H1 (cell line): ENCODE data around the gene CRABP2. TPM values are rescaled to one million over a fixed set of nuclear protein-coding genes. Genes with fewer than 3 reads are reported as not detected.

ENCODE experiments used
- CTCF ChIA-PET: fragments of 300-600 bp; sonication (Branson Sonifier 250); formaldehyde crosslinking; loops from one replicate; lab custom pipeline; 2021; ENCODE audit not compliant: partially characterized antibody; lab: Charles Lee
- POLR2A ChIA-PET: fragments of 300-600 bp; sonication (Branson Sonifier 250); formaldehyde crosslinking; loops from one replicate; lab custom pipeline; 2021; ENCODE audit warnings: inconsistent platforms; ENCODE audit not compliant: partially characterized antibody; lab: Charles Lee
- DNase-seq, 2 experiments: peaks; one replicate each; pipeline versions ENCODE4 v3.0.0 to v3.0.0-alpha.2; 2010 to 2022; ENCODE audit warnings: low spot score in 2 of 2, low read depth in 1 of 2, mixed read lengths in 1 of 2
- FAIRE-seq: peaks from 2 replicates; lab custom pipeline; 2011; peaks lifted over from hg19 to GRCh38; lab: Jason Lieb, UNC
- H2AFZ ChIP-seq: 2 replicates; pipeline ENCODE4 v1.8.1; 2012; ENCODE audit warnings: low read length, inconsistent platforms
- H2AK5ac ChIP-seq: 2 replicates; pipeline ENCODE4 v1.6.1; 2013; ENCODE audit warnings: low read depth, low read length
- H2BK120ac ChIP-seq: replicated peaks from 2 replicates; pipeline ENCODE3; 2013; ENCODE audit warnings: low read depth, low read length, inconsistent platforms
- H2BK12ac ChIP-seq: 2 replicates; pipeline ENCODE4 v1.6.1; 2013; ENCODE audit warnings: low read depth, low read length
- H2BK15ac ChIP-seq: 2 replicates; pipeline ENCODE4 v1.6.1; 2013; ENCODE audit warnings: low read length
- H2BK20ac ChIP-seq: 2 replicates; pipeline ENCODE4 v1.6.1; 2013; ENCODE audit warnings: low read length
- H2BK5ac ChIP-seq: 2 replicates; pipeline ENCODE4 v1.6.1; 2013; ENCODE audit warnings: low read depth, low read length
- H3K14ac ChIP-seq: 2 replicates; pipeline ENCODE4 v1.6.1; 2013; ENCODE audit warnings: inconsistent platforms; ENCODE audit not compliant: insufficient read length
- H3K18ac ChIP-seq: 2 replicates; pipeline ENCODE4 v1.6.1; 2013; ENCODE audit warnings: low read length; ENCODE audit errors: extremely low read depth
- H3K23ac ChIP-seq: 2 replicates; pipeline ENCODE4 v1.6.1; 2013; ENCODE audit warnings: inconsistent platforms; ENCODE audit not compliant: insufficient read length
- H3K23me2 ChIP-seq: 2 replicates; pipeline ENCODE4 v1.6.1; 2013; ENCODE audit warnings: low read depth, low read length
- H3K27ac ChIP-seq: 2 replicates; pipeline ENCODE4 v1.6.1; 2011; ENCODE audit warnings: low read depth, low read length, inconsistent platforms
- H3K27me3 ChIP-seq, 4 experiments: replicated peaks in 1 of 4; 1 replicate in 1 of 4; 2 replicates in 3 of 4; pipeline versions ENCODE4 v1.6.1 to v1.8.1; 2011 to 2013; ENCODE audit warnings: low read length in 3 of 4, mild to moderate bottlenecking in 3 of 4, inconsistent platforms in 2 of 4, mixed read lengths in 2 of 4, moderate library complexity in 1 of 4; ENCODE audit not compliant: control insufficient read depth in 3 of 4, insufficient read depth in 3 of 4; ENCODE audit errors: extremely low read depth in 1 of 4
- H3K36me3 ChIP-seq, 4 experiments: 2 replicates each; pipeline versions ENCODE4 v1.6.1 to v1.8.1; 2011 to 2013; ENCODE audit warnings: mild to moderate bottlenecking in 4 of 4, low read length in 3 of 4, moderate library complexity in 2 of 4, control low read depth in 1 of 4, inconsistent platforms in 1 of 4; ENCODE audit not compliant: insufficient read depth in 4 of 4, control insufficient read depth in 2 of 4
- H3K4ac ChIP-seq: replicated peaks from 2 replicates; pipeline ENCODE3; 2013; ENCODE audit warnings: low read length, low read depth, mixed read lengths, inconsistent platforms; ENCODE audit not compliant: insufficient read length
- H3K4me1 ChIP-seq, 4 experiments: replicated peaks in 1 of 4; 1 replicate in 1 of 4; 2 replicates in 3 of 4; pipeline versions ENCODE4 v1.6.1 to v1.8.1; 2011 to 2013; ENCODE audit warnings: low read length in 3 of 4, inconsistent platforms in 2 of 4, mixed read lengths in 1 of 4; ENCODE audit not compliant: insufficient read depth in 4 of 4, control insufficient read depth in 3 of 4
- H3K4me2 ChIP-seq, 2 experiments: 2 replicates each; pipeline versions ENCODE4 v1.6.1 to v1.8.1; 2011 to 2013; ENCODE audit warnings: low read depth in 2 of 2, low read length in 2 of 2, control low read depth in 1 of 2, inconsistent platforms in 1 of 2, mild to moderate bottlenecking in 1 of 2; ENCODE audit not compliant: insufficient read depth in 1 of 2
- H3K4me3 ChIP-seq, 4 experiments: fragments of 200-600, 300-600 bp in 1 of 4; sonication (generic), shearing (Covaris generic), sonication (Bioruptor Twin) in 1 of 4; 2 replicates each; pipeline versions ENCODE4 v1.5.1 to v1.8.1; 2011 to 2016; ENCODE audit warnings: low read length in 4 of 4, low read depth in 3 of 4, control low read depth in 2 of 4, inconsistent platforms in 2 of 4, mild to moderate bottlenecking in 2 of 4, mixed read lengths in 1 of 4, moderate library complexity in 1 of 4; ENCODE audit not compliant: insufficient read depth in 2 of 4; ENCODE audit errors: extremely low read depth in 1 of 4
- H3K56ac ChIP-seq: replicated peaks from 2 replicates; pipeline ENCODE3; 2013; ENCODE audit warnings: low read depth, mild to moderate bottlenecking, mixed read lengths, low read length, inconsistent platforms; ENCODE audit not compliant: insufficient read length
- H3K79me1 ChIP-seq: 2 replicates; pipeline ENCODE4 v1.6.1; 2013; ENCODE audit warnings: low read depth, low read length, control low read depth
- H3K79me2 ChIP-seq, 2 experiments: 2 replicates each; pipeline versions ENCODE4 v1.6.1 to v1.8.1; 2012 to 2013; ENCODE audit warnings: low read length in 2 of 2, mild to moderate bottlenecking in 2 of 2, inconsistent platforms in 1 of 2; ENCODE audit not compliant: insufficient read depth in 2 of 2, control insufficient read depth in 1 of 2
- H3K9ac ChIP-seq, 4 experiments: replicated peaks in 1 of 4; 1 replicate in 1 of 4; 2 replicates in 3 of 4; pipeline versions ENCODE4 v1.6.1 to v1.8.1; 2011 to 2013; ENCODE audit warnings: low read depth in 3 of 4, low read length in 3 of 4, control low read depth in 2 of 4, mild to moderate bottlenecking in 2 of 4, moderate library complexity in 2 of 4, inconsistent platforms in 1 of 4; ENCODE audit errors: extremely low read depth in 1 of 4
- H3K9me3 ChIP-seq, 2 experiments: 2 replicates each; pipeline versions ENCODE4 v1.6.1 to v1.8.1; 2012 to 2013; ENCODE audit warnings: mild to moderate bottlenecking in 2 of 2, moderate library complexity in 2 of 2, control low read depth in 1 of 2, inconsistent platforms in 1 of 2, low read depth in 1 of 2, low read length in 1 of 2, mixed read lengths in 1 of 2; ENCODE audit not compliant: insufficient read depth in 2 of 2
- H4K20me1 ChIP-seq, 2 experiments: replicated peaks in 1 of 2; 2 replicates each; pipeline versions ENCODE3 to v1.8.1; 2011 to 2013; ENCODE audit warnings: inconsistent platforms in 2 of 2, low read length in 2 of 2, mild to moderate bottlenecking in 1 of 2; ENCODE audit not compliant: insufficient read depth in 2 of 2, control insufficient read depth in 1 of 2
- H4K5ac ChIP-seq: 2 replicates; pipeline ENCODE4 v1.6.1; 2013; ENCODE audit warnings: low read length, low read depth, mixed read lengths, inconsistent platforms; ENCODE audit not compliant: insufficient read length
- H4K8ac ChIP-seq: 2 replicates; pipeline ENCODE4 v1.8.0; 2013; ENCODE audit warnings: mild to moderate bottlenecking, moderate library complexity, low read length, inconsistent platforms; ENCODE audit not compliant: insufficient read depth; ENCODE audit errors: extremely low read depth
- H4K91ac ChIP-seq: replicated peaks from 2 replicates; pipeline ENCODE3; 2013; ENCODE audit warnings: low read length, mixed read lengths, inconsistent platforms; ENCODE audit not compliant: insufficient read length
- CBX8 ChIP-seq: fragments of 300-800, 300-1000 bp; sonication (generic); IDR thresholded peaks from 2 replicates; pipeline ENCODE4 v1.7.1; 2016; ENCODE audit warnings: low read depth, low read length, borderline replicate concordance
- CREB1 ChIP-seq: IDR thresholded peaks from 2 replicates; pipeline ENCODE4 v1.6.1; 2012; ENCODE audit warnings: inconsistent platforms
- FOSL1 ChIP-seq: IDR thresholded peaks from 2 replicates; pipeline ENCODE4 v1.6.1; 2011; ENCODE audit warnings: mild to moderate bottlenecking, low read depth, low read length, moderate library complexity; ENCODE audit not compliant: insufficient read depth
- HDAC2 ChIP-seq, 2 experiments: fragments of 300-600 bp in 1 of 2; sonication (generic) in 1 of 2; IDR thresholded peaks; 2 replicates each; pipeline ENCODE4 v1.6.1; 2011 to 2012; ENCODE audit warnings: low read depth in 2 of 2, low read length in 2 of 2, mild to moderate bottlenecking in 2 of 2, moderate library complexity in 2 of 2, borderline replicate concordance in 1 of 2, inconsistent platforms in 1 of 2
- HDAC6 ChIP-seq: IDR thresholded peaks from one replicate; pipeline ENCODE4 v1.7.1; 2012; ENCODE audit warnings: low read depth, mild to moderate bottlenecking, inconsistent platforms, low read length, moderate library complexity
- NRF1 ChIP-seq: IDR thresholded peaks from 2 replicates; pipeline ENCODE4 v1.6.1; 2011; ENCODE audit warnings: mild to moderate bottlenecking, low read depth, low read length, improper control_type of control experiment
- RAD21 ChIP-seq, 2 experiments: IDR thresholded peaks in 1 of 2; conservative IDR thresholded peaks in 1 of 2; 2 replicates each; pipeline ENCODE4 v1.6.1; 2011; ENCODE audit warnings: low read depth in 2 of 2, low read length in 2 of 2, improper control_type of control experiment in 1 of 2, inconsistent platforms in 1 of 2, mild to moderate bottlenecking in 1 of 2, moderate library complexity in 1 of 2
- SIN3A ChIP-seq, 2 experiments: IDR thresholded peaks in 1 of 2; conservative IDR thresholded peaks in 1 of 2; 2 replicates each; pipeline ENCODE4 v1.6.1; 2011 to 2012; ENCODE audit warnings: low read length in 2 of 2, improper control_type of control experiment in 1 of 2, low read depth in 1 of 2, mild to moderate bottlenecking in 1 of 2
- SIRT6 ChIP-seq: IDR thresholded peaks from one replicate; pipeline ENCODE4 v1.7.1; 2012; ENCODE audit warnings: low read length, inconsistent platforms
- SP4 ChIP-seq: IDR thresholded peaks from 2 replicates; pipeline ENCODE4 v1.6.1; 2012; ENCODE audit warnings: low read length, inconsistent platforms
- WGBS, 2 experiments: shearing (Covaris generic) in 1 of 2; methylation state at CpG; one replicate each; pipeline versions ENCODE4 v1.1.6 to v1.1.7; 2013 to 2015; ENCODE audit warnings: low lambda C conversion rate in 2 of 2, mixed read lengths in 2 of 2, inconsistent platforms in 1 of 2, low coverage in 1 of 2, missing lambda C conversion rate in 1 of 2; ENCODE audit not compliant: insufficient replicate concordance in 2 of 2, insufficient coverage in 1 of 2, insufficient read length in 1 of 2; ENCODE audit errors: extremely low coverage in 1 of 2, missing lambda C conversion rate in 1 of 2; 5-methylcytosine and 5-hydroxymethylcytosine counted together
- polyA plus RNA-seq, 7 experiments: library from polyadenylated mRNA; depleted of rRNA in 3 of 7; stranded (reverse) in 5 of 7; unstranded in 2 of 7; fragments of >200 nt in 5 of 7; fragments of 200-250 nt in 2 of 7; gene quantifications; 1 replicate in 5 of 7; 2 replicates in 1 of 7; 4 replicates in 1 of 7; pipeline versions ENCODE4 v1.2.1 to v1.2.3, GENCODE V29; 2011 to 2013; ENCODE audit warnings: missing spikeins in 2 of 7, mixed read lengths in 2 of 7
- total RNA-seq: library from RNA; stranded (reverse); fragmentation: NEBNext Ultra II Directional; extraction: Animal tissue kit (Norgen Biotek cat#: 25700); gene quantifications from 2 replicates; pipeline ENCODE4 v1.2.1, GENCODE V29; 2021

Gene CRABP2
- total and polyA plus RNA-seq, 2 of the 8 experiments (the other 6 are each of a cell fraction or from before 2014, with no cell fraction given) = 69.2 to 119 TPM

GRCh38 chr1:156655151-156655903 lies 50.1 kb downstream of the CRABP2 start:
- Histone ChIP-seq H2BK15ac (0 out of 2 replicates have a peak overlapping the region, but pooled peaks have one; percentile 18), H3K4me2 (no peak overlapping the region), H4K20me1 (no peaks in the 10 kb centered on the region), H3K23ac (no peak overlapping the region), H2BK5ac (no peak overlapping the region; the same call in 1 of the 2 replicates), H3K36me3 (no peaks in the 10 kb centered on the region), H2BK12ac (peak overlapping the region; percentile 53; the same call in 1 of the 2 replicates), H3K9ac (no peak overlapping the region), H3K79me1 (no peaks in the 10 kb centered on the region), H3K9me3 (no peaks in the 10 kb centered on the region), H4K91ac (no peak overlapping the region), H2BK20ac (peak overlapping the region; percentile 21; the same call in 1 of the 2 replicates), H3K23me2 (peaks cover 8% of the 10 kb centered on the region), H3K18ac (no peak overlapping the region), H3K14ac (no peak overlapping the region), H3K27ac (no peak overlapping the region), H2AFZ (no peak overlapping the region), H2BK120ac (no peak overlapping the region), H4K5ac (no peak overlapping the region), H3K4ac (no peak overlapping the region), H3K56ac (no peak overlapping the region), H3K4me3 (no peak overlapping the region), H2AK5ac (no peak overlapping the region; the same call in 1 of the 2 replicates), H3K79me2 (no peaks in the 10 kb centered on the region), H3K4me1 (peaks cover 7 to 13% (median 11%) of the 10 kb centered on the region in 4 experiments), H3K27me3 (peaks cover 2 to 52% (median 34%) of the 10 kb centered on the region in 4 experiments), H4K8ac (no peak overlapping the region)
- CTCF ChIA-PET = interaction anchor here (1.0 to 66.0 kb wide), 6 partner anchors 11 to 50 kb away, joined by 3 to 4284 read pairs (median 130); partner anchors contain the start of genes BCAN, CRABP2, HAPLN2 and ISG20L2
- WGBS, 2 experiments = 75% methylated on average over 2 of the region's 2 CpGs; no CpG with 5 or more reads in 1 of the 2 experiments
- FAIRE-seq (no peak), DNase-seq (no peak)
- POLR2A ChIA-PET = interaction anchor here (0.9 to 2.8 kb wide), 5 partner anchors 19 to 36 kb away, joined by 4 to 8 read pairs (median 5); partner anchors contain the start of genes HAPLN2 and NES
- TF ChIP-seq SIRT6 (no peak), CBX8 (no peak), RAD21 (IDR thresholded peaks at IDR 0.05 in 1 of 2, conservative IDR thresholded peaks at IDR 0.05 in 1 of 2; ENCODE audit: low read depth in 2 of 2, low read length in 2 of 2) (no peak), HDAC2 (IDR thresholded peaks at IDR 0.05; ENCODE audit: borderline replicate concordance in 1 of 2, low read depth in 2 of 2, low read length in 2 of 2) (no peak), SIN3A (conservative IDR thresholded peaks at IDR 0.05 in 1 of 2, IDR thresholded peaks at IDR 0.05 in 1 of 2; ENCODE audit: low read depth in 1 of 2, low read length in 2 of 2) (no peak), HDAC6 (no peak), SP4 (no peak), FOSL1 (no peak), NRF1 (no peak), CREB1 (no peak)
